ENCODE data around the gene NAALADL2.

- TF ChIP-seq POLR2A (IDR thresholded peaks at IDR 0.05; ENCODE audit: low read length) (no peak), GATA1 (IDR thresholded peaks at IDR 0.05; ENCODE audit: low read depth, low read length) (no peak)
Observed at GRCh38 chr3:174986685-174987084, 127.6 kb downstream of the NAALADL2 start.

All from erythroblast (primary cell).